Measurements from ENCODE around the gene CA5A. TPM values are rescaled to one million over a fixed set of nuclear protein-coding genes. Genes with fewer than 3 reads are reported as not detected.
A peak's percentile ranks its signal among the peaks of the same experiment; 100 is the strongest.
"Not testable (repeated sequence)": the region's sequence is repeated elsewhere in the genome, so short reads cannot be mapped to it uniquely, and the experiment has no call there.

The CA5A gene
- total RNA-seq, 1 donor from 2014 or later = not detected

DNA sequence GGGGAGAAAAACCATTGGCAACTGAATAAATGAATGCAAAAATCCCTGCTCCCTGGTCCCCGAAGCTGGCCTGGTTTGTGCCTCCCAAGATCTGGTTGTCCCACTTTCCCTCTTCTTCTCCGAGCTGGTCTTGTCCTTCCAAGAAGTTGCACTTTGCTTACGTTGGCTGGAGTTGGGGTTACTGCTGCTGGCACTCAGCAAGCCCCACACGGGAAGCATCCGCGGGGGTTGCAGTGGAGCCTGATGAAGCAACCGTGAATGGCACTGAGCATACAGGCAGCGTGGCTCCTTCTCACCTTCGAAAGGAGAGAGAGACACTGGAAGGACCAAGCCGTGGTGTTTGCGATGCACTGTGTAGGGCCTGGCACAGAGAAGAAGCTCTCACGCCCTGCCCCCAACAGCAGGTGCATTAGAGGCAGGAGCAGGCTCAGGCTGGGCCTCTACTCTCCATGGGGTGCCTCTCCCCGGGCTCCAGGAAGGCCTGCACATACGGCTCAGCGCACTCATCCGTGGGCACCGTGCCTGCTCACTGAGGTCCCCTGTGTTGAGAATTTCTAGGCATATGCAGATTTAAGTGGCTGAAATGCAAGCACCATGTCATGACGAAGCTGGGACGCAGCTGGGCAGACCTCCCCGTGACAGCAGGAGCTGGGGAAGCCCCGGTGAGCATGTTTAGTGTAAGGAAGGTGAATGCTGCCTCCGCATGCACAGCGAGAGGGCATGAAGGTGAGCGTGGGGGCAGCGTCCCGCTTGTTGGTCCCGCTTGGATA lies 12.1 kb downstream of the CA5A start:
- no peak for DNase-seq (ENCODE audit: low read depth in 2 of 2)

DNA sequence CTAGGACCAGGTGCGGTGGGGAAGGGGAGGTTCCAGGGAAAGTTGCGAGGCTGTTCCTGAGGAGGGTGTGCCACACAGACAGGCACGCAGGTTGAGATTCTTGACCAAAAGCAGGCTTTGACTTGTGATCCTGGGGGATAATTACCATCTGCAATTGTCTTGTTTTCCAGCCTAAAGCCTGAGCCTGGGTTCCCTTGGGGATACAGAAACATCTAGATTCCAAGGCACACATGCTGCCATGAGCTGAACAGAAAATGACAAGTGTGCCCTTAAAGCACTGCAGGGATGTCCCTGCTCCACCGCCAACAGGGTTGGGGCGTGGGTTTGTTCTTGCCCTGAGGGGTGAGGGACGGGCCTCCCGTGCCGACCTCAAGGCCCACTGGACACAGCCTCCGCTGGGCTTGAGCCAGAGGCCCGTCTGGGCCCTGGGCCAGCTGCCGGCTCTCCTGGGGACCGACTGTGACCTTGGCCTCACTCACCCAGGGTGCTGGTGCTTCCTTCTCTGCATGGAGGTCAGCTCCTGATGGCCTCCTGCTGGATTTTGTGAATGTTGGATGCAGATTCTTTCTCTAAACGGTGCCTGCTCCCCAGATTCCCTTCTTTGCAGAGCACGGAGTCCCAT lies 14.0 kb downstream of the CA5A start:
- DNase-seq (ENCODE audit: low read depth in 2 of 2) = no peak

DNA sequence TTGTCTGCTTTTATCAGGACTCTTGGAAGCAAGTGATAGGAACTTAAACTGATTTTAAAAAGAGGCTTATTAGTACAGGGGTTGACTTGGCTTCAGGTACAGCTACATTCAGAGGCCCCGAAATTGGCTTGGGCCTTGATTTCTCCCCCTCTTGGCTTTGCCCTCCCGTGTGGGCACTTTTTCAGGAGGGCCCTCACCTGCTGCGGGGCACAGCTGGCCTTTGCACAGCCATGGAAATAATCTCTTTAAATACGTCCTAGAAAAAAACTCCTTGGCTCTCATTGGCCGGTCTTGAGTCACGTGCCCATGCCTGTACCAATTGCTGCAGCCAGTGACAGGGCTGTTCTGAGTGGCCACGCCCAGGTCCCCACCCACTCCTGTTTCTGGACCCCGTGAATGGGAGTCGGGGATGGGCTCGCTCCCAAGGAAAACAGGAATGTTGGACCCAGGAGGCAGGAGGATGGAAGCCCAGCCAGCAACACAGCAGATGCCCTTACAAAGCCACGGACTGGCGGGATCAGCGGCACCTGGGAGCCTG lies 15.0 kb downstream of the CA5A start:
- no peak for DNase-seq (ENCODE audit: low read depth in 2 of 2)

DNA sequence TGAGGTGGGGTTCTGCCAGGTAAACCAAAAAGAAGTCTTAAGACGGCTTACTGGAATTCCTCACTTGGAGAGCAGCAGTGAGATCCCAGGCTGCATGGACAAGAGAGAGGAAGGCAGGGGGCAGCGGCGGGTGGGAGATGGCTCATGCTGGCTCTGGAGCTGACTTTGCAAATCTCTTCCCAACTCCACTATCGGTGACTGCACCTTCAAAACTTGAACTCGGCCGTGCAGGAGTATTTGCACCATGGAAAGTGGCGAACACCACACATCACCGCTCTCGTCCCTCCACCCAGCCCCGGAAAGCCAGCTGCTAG lies 16.7 kb downstream of the CA5A start:
- DNase-seq (ENCODE audit: low read depth in 2 of 2) = no peak

DNA sequence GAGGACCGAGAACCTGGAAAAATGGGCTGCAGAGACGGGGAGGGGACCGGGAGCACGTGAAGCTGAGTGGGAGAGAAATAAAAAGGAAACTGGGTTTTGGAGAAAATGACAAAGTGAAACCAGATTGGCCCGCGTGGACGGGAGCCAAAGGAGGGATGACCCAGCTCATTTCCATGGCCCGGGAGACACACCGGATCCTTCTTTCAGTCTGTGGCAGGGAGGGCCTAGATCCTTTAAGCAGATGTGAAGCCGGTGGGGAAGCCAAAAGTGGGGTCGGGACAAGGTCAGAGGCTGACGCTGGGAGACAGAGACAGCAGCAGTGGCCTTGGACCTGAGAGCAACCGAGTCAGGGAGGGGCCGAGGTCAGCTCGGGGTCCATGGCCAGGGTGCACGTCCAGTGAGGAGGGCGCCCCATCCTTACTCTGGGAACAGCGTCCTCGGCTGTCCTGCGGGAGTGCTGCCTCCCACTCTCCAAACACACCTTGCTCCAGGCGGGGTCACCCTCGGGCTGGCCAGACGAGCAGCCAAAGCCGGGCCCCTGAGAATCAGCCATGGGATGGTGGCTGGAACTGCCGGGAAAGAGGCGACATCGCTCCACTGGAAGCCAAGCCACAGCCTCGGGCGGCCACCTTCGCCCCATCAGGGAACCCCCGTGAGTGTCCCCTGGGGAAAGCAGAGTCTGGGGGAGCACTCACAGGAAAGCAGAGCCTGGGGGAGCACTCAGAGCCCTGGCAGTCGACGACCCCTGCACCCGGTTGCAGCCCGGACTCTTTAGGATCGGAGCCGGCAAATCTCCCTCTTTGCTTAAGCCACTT lies 17.3 kb downstream of the CA5A start:
- DNase-seq (ENCODE audit: low read depth in 2 of 2) = peak in 1 of 2 donors; percentile 29

DNA sequence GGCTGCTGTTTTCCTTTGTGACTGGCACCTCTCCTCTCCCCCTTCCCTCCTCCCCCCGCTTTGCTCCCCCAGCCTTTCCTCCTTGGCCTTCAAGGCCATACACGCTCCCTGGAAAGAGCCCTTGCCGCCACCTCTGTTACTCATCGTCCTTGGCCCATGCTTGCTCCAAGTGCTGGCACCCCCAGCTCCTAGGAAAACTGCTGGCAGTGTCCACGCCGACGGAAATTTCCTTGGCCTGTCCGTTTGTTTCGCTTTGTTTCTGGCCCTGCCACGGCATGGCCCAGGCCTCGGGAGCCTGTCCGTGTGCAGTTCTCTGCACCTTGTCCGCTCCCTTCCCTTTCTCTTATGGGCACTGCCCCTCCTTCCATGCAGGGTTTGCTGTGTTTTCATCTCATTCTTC lies 18.0 kb downstream of the CA5A start:
- DNase-seq (ENCODE audit: low read depth in 2 of 2) = no peak

DNA sequence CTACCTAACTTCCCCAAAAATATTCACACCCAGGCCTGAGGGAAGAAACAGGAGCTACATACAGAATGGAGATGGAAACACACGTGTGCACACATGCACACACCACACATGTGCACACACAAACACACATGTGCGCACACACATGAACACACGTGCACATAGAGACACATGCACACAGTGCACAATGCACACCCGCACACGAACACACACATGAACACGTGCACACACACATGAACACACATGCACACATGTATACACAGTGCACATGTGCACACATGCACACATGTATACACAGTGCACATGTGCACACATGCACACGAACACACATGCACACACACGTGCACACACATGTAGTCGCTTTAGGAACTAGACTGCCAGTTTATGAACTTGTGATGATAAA lies 18.8 kb downstream of the CA5A start:
- DNase-seq (ENCODE audit: low read depth in 2 of 2) = no peak

DNA sequence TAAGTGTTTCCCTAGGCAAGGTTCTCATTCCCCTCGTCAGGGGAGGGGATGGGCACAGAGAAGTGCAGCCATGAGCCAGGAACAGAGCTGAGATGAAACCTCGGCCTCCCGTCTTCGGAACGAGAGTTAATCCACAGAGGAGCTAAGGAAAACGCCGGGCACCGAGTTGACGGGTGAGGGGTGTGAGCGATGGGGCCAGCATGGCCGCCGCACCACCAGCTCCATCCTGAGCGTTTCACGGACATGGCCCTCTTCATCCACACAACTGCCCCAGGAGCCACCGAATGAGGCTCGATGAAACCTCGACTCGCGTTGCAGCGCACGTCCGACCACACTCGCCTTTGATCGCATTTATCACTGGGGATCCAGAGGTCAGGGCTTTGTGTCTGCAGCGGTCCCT lies 21.5 kb downstream of the CA5A start:
- DNase-seq (ENCODE audit: low read depth in 2 of 2) = no peak

DNA sequence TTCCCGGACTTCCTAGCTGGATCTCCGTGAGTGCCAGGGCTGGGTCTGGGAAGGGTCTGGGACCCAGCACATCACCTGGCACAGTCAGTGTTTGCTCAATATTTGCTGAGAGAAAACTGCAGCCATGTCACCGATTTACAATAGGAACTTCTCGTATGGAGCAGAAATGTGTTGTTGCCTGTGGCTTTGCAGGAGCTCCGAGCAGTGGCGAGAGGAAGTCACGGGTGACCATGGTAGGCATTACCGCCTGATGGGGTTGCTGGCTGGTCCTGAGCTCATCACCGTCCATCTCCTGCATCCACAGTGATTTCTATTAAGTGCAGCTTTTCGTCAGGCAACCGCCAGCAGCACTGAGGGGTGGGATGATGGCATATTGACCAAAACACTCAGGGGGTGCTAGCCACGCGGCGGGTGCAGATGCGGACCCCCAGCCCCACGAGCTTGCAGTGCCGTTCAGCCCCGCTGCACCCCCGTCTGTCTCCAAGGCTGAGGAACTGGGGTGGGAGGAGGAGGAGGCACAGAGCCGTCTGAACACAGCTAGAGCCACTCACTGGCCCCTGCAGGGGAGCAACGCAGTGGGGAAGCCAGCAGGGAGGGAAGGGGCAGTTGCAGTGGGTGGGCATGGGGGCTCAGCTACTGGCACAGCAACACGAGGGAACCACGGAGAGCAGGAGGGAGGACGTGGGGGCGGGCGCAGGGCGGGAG lies 22.2 kb downstream of the CA5A start:
- DNase-seq (ENCODE audit: low read depth in 2 of 2) = not testable (repeated sequence)

DNA sequence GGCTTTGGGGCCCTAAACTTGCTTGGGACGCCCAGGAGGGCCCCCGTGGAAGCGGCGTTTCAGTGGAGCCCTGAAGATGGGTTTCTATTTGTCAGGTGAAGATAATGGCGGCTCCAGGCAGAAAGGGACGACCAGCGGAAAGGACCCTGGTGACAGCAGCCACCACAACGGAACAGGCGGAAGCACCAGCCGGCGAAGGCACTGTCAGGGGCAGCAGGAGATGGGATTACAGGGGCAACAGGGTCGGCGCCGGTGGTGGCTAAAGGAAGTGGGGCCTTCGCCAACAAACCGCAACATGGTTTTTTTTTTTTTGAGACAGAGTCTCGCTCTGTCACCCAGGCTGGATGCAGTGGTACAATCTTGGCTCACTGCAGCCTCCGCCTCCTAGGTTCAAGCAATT lies 23.6 kb downstream of the CA5A start:
- DNase-seq (ENCODE audit: low read depth in 2 of 2) = not testable (repeated sequence)

DNA sequence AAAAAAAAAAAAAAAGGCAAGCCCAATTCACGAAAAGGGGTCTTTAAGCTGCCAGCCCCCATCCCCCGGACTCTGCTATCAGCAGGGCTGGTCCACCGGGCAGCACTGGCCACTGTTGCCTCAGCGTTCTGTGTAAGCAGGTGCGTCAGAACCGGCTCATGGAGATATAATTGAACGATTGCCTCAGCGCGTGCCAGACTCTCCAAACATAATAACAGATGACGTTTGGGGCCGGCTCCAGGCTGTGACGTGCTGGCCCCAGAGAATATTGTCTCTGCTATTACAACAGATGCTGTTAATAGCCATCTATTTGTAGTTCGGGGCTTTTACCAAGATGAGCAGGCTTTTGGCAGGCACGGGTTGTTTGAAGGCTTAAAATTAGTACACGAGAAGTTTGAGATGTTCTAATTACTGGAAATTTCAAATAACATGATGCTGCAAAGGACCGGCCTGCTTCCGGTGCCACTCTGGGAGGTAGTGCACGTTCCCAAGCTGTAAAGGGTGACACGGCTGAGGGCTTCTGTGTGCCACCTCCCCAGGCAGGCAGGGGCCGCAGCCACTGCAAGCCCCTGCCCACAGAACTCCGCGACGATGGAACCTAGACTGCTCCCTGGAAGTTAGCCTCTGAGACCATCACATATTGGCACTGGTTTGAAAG lies 25.1 kb downstream of the CA5A start:
- DNase-seq (ENCODE audit: low read depth in 2 of 2) = not testable (repeated sequence)

DNA sequence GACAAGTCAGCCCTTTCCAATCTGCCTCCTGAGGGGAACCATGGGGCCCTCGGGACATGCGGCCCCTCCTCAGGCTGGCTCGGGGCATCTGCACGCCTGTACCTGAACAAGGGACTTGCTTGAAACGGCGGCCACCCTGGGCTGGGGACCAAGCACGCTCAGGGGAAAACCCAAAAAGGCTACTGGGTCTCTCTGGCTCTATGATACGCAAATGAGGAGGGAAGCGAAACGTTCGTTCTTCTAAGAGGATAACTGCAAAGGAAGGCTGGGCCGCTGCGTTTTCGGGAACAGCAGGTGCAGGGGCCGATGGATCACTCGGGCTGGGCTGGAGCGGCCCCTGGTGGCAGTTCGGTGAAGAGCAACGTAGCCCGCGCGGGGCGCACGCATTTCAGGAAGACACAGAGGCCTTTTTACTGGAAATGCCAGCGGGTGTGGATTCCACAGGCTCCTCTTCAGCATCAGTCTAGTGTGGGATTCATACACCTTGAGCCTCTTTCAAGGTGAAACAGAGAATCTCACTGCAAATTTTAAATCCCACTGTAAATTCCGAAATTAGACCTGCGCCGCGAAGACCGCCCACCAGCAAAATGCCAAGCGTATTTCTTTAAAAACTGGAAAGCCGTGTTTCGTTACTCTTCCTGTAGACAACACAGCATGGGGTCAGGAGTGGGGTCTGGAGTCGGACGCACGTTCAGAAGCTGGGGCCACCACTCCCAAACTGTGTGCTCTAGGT lies 27.0 kb downstream of the CA5A start:
- DNase-seq (ENCODE audit: low read depth in 2 of 2) = peak; percentile 55 to 63

DNA sequence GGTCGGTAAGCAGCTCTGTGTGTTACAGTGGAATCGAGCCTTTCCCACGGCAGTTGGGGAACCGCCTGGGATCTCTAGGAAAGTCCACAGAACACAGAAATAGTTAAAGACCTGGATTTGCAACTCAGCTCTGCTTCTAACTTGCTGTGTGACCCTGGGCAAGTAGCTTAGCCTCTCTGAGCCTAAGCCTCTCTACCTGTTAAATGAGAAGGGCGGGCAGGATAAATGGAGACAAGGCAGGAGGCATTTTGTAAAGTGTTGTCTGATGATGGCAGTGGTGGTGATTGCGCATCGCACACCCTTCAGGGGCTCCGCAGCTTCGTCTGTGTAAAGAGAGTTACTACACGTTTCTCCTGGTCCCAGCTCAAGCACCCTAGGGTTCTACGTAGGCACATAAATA lies 28.2 kb downstream of the CA5A start:
- not testable (repeated sequence) for DNase-seq (ENCODE audit: low read depth in 2 of 2)

DNA sequence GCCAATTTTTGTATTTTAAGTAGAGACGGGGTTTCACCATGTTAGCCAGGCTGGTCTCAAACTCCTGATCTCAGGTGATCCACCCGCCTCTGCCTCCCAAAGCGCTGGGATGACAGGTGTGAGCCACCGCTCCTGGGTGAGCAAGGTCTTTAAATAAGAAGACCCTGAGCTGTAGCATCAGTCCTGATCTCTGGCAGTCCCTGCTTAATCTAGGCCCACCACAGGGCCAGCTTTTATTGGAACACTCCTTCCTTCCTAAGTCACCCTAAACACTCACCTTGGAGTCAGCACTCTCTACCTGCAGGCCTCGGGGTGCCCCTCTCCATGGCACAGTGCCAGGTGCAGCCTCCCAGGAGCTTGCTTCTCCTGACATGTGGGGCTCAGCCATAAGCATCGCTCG lies 30.8 kb downstream of the CA5A start:
- DNase-seq (ENCODE audit: low read depth in 2 of 2) = not testable (repeated sequence)

DNA sequence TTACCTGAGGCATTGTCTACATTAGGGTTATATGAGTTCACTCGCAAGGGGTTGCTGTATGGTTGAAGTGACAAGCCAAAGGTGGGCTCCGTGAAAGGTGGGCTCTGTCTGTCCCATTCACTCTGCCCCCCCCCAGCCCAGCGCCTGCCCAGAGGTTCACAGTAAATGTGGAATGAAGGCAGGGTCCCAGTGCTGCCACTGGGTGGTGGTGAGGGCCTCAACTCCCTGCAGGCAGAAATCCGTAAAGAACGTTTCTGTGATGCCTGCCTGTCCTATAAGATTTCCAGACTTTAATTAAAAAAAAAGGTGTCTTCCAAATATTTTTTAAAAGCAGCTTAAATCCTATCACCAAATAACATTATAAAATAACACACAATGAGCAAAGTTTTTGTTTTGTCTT lies 31.4 kb downstream of the CA5A start:
- DNase-seq (ENCODE audit: low read depth in 2 of 2) = not testable (repeated sequence)

DNA sequence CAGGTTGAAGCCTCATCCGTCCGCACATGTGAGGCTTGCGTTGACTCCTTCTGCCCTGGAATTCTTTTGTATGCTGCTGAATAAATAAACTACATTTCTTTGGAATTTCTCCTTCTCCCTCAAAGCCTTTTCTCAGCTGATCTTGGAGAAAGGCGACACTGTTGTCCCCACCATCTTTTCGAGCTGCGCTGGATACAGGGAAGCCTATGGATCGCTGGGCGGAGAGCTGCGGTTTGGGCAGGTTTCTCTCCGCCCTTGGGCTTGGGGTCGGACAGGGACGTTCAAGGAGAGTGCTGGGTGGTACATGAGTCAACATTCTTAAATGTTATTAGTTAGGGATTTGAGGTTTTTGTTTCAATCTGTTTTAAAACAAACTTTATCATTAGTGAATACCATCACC lies 35.8 kb downstream of the CA5A start:
- DNase-seq (ENCODE audit: low read depth in 2 of 2) = not testable (repeated sequence)

DNA sequence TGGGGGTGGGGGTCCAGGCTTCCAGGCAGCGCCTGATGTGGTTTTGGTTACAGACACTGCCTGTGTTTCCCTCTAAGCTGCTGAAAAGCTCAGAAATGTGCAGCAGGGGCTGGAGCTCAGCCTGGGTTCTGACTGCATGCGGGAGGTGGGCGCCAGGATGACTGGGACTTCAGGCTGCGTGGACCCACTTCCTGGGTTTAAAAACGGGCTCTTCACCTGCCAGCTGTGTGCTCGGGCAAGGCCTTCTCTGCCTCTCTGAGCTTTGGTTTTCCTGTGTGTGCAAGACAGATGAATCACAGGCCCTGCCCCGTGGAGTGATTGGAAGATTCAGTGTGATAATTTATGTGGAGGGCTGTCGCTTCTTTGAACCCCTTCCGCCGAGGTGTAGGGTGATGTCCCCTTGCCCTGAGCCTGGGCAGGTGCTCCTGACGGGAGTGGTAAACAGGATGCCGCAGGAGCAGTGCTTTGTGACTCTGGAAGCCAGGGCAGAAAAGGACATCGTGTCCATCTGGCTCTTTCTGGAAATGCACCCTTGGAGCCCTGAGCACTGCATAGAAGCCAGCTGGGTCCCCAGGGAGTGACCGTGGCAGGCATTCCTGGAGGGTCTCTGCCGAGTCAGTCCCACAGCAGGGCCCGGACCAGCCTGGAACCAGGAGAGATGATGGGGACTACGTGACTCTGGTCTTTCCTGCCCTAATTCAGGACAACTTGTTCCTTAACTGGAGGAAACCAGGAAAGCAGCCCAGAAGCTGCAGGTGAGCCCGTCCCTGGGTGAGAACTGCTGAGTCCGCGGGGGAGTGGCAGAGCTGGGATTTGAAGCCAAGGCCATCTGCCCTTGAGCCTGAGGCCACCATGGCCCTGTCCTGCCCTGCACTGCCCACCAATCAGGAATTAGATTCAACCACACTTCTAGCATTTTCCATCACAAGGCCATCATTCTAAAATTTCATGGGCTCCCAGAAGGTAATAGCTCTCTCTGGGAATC lies 38.5 kb downstream of the CA5A start:
- peak in 1 of 2 donors; percentile 13 for DNase-seq (ENCODE audit: low read depth in 2 of 2)

DNA sequence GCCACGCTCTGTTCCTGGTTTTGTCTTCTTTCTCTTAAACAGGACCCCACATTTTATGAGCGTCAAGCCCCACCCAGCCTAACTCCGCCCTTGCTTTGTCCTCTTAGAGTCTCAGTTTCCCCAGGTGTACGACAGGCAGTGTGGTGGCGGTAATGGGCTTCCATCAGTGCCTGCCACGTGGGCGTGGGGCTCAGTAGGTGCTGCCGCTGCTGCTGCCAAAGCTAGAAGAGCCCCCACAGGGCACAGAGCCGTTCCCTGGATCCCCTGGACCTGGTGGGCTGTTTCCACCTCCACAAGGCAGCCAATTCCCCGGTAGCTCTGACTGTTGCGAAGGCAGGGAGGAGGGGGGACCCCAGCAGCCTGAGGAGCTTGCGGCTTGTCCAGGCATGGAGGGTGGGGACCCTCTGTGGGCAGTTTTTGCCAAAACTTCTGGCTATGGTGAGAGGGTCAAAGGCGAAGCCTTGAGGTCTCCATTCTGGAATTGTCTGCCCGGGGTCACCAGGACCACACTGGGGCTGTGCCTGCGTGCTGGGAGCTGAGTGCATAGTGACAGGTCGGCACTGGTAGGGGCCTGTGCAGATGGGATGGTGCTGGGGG lies 39.3 kb downstream of the CA5A start:
- not testable (repeated sequence) for DNase-seq (ENCODE audit: low read depth in 2 of 2)

Data from lung microvascular endothelial cell (primary cell).